ENCODE data around the gene LIMS2.

LIMS2 gene

DNA sequence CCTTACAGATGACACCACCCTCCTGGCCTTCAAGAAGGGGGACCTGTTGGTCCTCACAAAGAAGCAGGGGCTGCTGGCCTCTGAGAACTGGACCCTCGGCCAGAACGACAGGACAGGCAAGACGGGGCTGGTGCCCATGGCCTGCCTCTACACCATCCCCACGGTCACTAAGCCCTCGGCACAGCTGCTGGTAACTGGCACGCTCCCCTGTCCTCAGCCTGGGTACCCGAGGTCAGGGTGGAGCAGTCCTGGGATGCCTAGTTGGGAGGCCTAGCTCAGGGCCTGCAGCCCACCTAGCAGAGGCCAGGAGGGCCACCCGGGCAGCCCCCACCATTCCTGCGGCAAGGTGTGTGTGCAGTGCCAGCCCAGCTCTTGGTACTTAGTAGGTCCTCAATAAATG, 45.7 kb downstream of the LIMS2 start:
- TF ChIP-seq POLR2A (IDR thresholded peaks at IDR 0.05; ENCODE audit: extremely low read depth, insufficient read length) (no peak), MYC (IDR thresholded peaks at IDR 0.05; ENCODE audit: low read depth, low read length) (no peak)
- TF ChIP-seq, protein P1, sequence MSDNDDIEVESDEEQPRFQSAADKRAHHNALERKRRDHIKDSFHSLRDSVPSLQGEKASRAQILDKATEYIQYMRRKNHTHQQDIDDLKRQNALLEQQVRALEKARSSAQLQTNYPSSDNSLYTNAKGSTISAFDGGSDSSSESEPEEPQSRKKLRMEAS (IDR thresholded peaks at IDR 0.05; ENCODE audit: low read depth, low read length), result no peak
- TF ChIP-seq, protein P2, sequence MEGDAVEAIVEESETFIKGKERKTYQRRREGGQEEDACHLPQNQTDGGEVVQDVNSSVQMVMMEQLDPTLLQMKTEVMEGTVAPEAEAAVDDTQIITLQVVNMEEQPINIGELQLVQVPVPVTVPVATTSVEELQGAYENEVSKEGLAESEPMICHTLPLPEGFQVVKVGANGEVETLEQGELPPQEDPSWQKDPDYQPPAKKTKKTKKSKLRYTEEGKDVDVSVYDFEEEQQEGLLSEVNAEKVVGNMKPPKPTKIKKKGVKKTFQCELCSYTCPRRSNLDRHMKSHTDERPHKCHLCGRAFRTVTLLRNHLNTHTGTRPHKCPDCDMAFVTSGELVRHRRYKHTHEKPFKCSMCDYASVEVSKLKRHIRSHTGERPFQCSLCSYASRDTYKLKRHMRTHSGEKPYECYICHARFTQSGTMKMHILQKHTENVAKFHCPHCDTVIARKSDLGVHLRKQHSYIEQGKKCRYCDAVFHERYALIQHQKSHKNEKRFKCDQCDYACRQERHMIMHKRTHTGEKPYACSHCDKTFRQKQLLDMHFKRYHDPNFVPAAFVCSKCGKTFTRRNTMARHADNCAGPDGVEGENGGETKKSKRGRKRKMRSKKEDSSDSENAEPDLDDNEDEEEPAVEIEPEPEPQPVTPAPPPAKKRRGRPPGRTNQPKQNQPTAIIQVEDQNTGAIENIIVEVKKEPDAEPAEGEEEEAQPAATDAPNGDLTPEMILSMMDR (IDR thresholded peaks at IDR 0.05; ENCODE audit: low read depth, low read length), result no peak
- H3K4me3 ChIP-seq (ENCODE audit: low read depth, low read length), result no peak overlapping the region
- DNase-seq (ENCODE audit: low read depth), result no peak

DNA sequence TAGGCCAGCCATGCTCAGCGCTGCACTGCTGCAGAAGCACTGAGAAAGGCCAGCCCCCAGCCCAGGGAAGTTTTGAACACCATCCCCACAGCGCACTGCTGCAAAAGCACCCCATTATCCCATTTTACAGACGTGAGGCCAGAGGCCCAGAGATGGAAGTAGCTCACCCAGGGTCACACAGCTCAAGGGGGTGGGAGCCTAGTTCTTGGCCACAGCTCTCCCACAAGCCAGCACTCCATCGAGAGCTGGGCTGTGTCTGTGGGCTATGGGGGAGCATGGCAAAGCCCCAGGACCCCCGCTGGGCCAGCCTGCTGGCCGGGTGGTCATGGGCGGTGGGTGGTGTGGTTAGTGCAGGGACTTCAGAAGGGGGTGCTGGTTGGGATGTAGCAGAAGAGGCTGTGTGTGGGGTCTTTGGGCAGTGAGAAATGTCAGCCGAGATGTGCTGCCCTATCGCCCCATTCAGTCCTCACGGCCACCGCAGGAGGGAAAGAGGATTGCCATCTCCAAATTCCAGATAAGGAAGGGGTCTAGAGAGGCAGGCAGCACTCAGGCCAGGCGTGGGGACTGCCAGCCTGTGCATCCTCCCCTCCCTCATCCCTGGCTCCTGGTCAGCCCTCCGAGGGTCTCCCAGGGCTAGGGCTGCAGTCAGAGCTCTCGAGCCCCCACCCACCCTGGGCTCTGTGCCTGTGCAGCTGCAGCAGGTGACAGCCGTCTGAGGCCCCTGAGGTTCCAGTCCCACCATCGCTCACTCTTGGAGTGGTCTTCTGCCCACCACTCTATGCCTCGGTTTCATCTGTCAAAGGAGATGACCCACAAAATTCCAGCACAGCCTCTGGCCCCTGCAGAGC, 46.3 kb downstream of the LIMS2 start:
- TF ChIP-seq MYC (IDR thresholded peaks at IDR 0.05; ENCODE audit: low read depth, low read length), result no peak
- TF ChIP-seq, protein P1 (IDR thresholded peaks at IDR 0.05; ENCODE audit: low read depth, low read length), result no peak
- TF ChIP-seq, protein P2 (IDR thresholded peaks at IDR 0.05; ENCODE audit: low read depth, low read length), result no peak
- no peak for TF ChIP-seq POLR2A (IDR thresholded peaks at IDR 0.05; ENCODE audit: extremely low read depth, insufficient read length)
- H3K4me3 ChIP-seq (ENCODE audit: low read depth, low read length), result no peak overlapping the region
- DNase-seq (ENCODE audit: low read depth), result no peak

GRCh38 chr2:127627740-127628571, 47.4 kb downstream of the LIMS2 start:
- DNase-seq (ENCODE audit: low read depth), result no peak
- H3K4me3 ChIP-seq (ENCODE audit: low read depth, low read length), result no peak overlapping the region
- TF ChIP-seq, protein P2 (IDR thresholded peaks at IDR 0.05; ENCODE audit: low read depth, low read length), result no peak
- TF ChIP-seq MYC (IDR thresholded peaks at IDR 0.05; ENCODE audit: low read depth, low read length) (no peak), POLR2A (IDR thresholded peaks at IDR 0.05; ENCODE audit: extremely low read depth, insufficient read length) (no peak)
- TF ChIP-seq, protein P1 (IDR thresholded peaks at IDR 0.05; ENCODE audit: low read depth, low read length), result no peak

DNA sequence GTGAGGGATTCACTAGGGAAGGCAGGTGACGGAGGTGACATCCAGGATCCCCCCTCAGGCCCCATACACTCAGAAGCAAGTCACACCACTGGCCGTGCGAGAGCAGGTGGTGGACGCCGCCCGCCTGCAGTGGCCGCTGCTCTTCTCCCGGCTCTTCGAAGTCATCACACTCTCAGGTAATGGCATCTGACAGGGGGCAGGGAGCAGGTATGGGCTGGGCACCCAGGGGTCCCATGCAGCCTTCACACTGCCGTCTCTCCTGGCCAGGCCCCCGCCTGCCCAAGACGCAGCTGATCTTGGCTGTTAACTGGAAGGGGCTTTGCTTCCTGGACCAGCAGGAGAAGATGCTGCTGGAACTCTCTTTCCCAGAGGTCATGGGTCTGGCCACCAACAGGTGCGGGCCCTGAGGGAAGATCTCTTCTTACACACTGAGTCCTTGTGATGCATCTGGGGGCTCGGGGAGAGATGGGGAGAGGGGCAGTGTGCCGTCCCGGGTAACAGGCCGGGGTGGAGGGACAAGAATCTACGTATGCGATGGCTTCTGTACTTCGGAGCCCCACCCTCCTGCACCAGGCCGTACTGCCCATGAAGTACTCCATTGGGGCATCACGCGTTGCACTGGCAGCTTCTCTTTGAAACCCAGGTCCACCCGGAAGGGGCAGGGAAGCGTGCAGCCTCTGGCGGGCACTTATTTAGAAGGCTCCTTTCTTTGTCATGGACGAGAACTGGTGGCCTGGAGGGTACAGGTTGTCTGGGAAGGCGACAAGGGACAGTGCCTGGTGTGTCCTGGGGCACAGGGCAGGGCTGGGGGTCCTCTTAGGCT, 48.2 kb downstream of the LIMS2 start:
- TF ChIP-seq, protein P1 (IDR thresholded peaks at IDR 0.05; ENCODE audit: low read depth, low read length), result no peak
- TF ChIP-seq POLR2A (IDR thresholded peaks at IDR 0.05; ENCODE audit: extremely low read depth, insufficient read length) (no peak), MYC (IDR thresholded peaks at IDR 0.05; ENCODE audit: low read depth, low read length) (no peak)
- TF ChIP-seq, protein P2 (IDR thresholded peaks at IDR 0.05; ENCODE audit: low read depth, low read length), result no peak
- no peak overlapping the region for H3K4me3 ChIP-seq (ENCODE audit: low read depth, low read length)
- DNase-seq (ENCODE audit: low read depth), result no peak

GRCh38 chr2:127626175-127626574, 49.2 kb downstream of the LIMS2 start:
- no peak for DNase-seq (ENCODE audit: low read depth)
- no peak overlapping the region for H3K4me3 ChIP-seq (ENCODE audit: low read depth, low read length)
- TF ChIP-seq, protein P1 (IDR thresholded peaks at IDR 0.05; ENCODE audit: low read depth, low read length), result no peak
- TF ChIP-seq, protein P2 (IDR thresholded peaks at IDR 0.05; ENCODE audit: low read depth, low read length), result no peak
- TF ChIP-seq POLR2A (IDR thresholded peaks at IDR 0.05; ENCODE audit: extremely low read depth, insufficient read length) (no peak), MYC (IDR thresholded peaks at IDR 0.05; ENCODE audit: low read depth, low read length) (no peak)

Data from NB4 (cell line).